ENCODE measurements around the gene UBE2F.

- TF ChIP-seq PKNOX1 (IDR thresholded peaks at IDR 0.05), result no peak
- TF ChIP-seq SUZ12 (IDR thresholded peaks at IDR 0.05), result no peak
- no peak for TF ChIP-seq L3MBTL2 (conservative IDR thresholded peaks at IDR 0.05)
- TF ChIP-seq ARNT (IDR thresholded peaks at IDR 0.05), result no peak
- no peak for TF ChIP-seq LEF1 (IDR thresholded peaks at IDR 0.05; ENCODE audit: borderline replicate concordance)
- no peak for TF ChIP-seq ELF4 (IDR thresholded peaks at IDR 0.05)
- no peak for TF ChIP-seq SP1 (IDR thresholded peaks at IDR 0.05)
- TF ChIP-seq FOXM1 (IDR thresholded peaks at IDR 0.05; ENCODE audit: borderline replicate concordance), result no peak
- no peak for TF ChIP-seq BHLHE40 (IDR thresholded peaks at IDR 0.05; ENCODE audit: borderline replicate concordance)
These were observed 26.9 kb downstream of the UBE2F start for GRCh38 chr2:237993701-237994100.
